PC-9 (cell line): ENCODE data around the gene IQGAP3.

Source experiments
- EZH2 ChIP-seq: fragments of 200-600 bp; sonication (generic); IDR thresholded peaks from 2 replicates; pipeline ENCODE4 v1.8.0; 2017; ENCODE audit warnings: antibody characterized with exemption, low read depth
- TF ChIP-seq, protein P1 (sequence below): fragments of 200-600 bp; sonication (generic); conservative IDR thresholded peaks from 2 replicates; pipeline ENCODE4 v1.6.1; 2017; ENCODE audit warnings: mixed run types, antibody characterized with exemption, mild to moderate bottlenecking, moderate library complexity

DNA sequence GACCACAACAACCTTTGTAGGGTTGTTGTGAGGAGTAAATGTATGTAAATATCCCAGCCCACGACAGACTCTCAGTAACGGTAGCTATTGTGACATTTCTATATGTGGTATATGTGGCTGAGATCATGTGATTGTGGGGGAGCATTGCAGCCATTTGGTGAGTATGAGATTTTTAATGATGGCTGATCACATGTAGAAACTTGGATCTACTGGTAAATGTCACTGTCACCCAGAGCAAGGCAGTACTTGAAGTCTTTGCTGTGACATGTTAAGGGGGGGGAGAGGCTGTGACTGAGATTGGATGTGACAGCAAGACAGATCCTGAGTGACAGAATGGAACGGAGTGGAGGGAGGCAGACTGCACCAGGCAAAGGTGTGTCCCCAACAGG, 47.9 kb downstream of the IQGAP3 start:
- TF ChIP-seq, protein P1, sequence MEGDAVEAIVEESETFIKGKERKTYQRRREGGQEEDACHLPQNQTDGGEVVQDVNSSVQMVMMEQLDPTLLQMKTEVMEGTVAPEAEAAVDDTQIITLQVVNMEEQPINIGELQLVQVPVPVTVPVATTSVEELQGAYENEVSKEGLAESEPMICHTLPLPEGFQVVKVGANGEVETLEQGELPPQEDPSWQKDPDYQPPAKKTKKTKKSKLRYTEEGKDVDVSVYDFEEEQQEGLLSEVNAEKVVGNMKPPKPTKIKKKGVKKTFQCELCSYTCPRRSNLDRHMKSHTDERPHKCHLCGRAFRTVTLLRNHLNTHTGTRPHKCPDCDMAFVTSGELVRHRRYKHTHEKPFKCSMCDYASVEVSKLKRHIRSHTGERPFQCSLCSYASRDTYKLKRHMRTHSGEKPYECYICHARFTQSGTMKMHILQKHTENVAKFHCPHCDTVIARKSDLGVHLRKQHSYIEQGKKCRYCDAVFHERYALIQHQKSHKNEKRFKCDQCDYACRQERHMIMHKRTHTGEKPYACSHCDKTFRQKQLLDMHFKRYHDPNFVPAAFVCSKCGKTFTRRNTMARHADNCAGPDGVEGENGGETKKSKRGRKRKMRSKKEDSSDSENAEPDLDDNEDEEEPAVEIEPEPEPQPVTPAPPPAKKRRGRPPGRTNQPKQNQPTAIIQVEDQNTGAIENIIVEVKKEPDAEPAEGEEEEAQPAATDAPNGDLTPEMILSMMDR, result no peak
- no peak for TF ChIP-seq EZH2
